Chondrocyte (in vitro differentiated cells): Measurements from ENCODE around the gene TRIM9. TPM values are rescaled to one million over a fixed set of nuclear protein-coding genes. Genes with fewer than 3 reads are reported as not detected.

ENCODE experiments used
- DNase-seq: peaks from one replicate; pipeline ENCODE4 v3.0.0; 2021; ENCODE audit warnings: mixed read lengths, low spot score
- H3K27ac Mint-ChIP-seq: one replicate; pipeline ENCODE4 v1.8.0; 2021; ENCODE audit warnings: mild to moderate bottlenecking, moderate library complexity, mixed read lengths; ENCODE audit not compliant: unreplicated experiment
- H3K27me3 Mint-ChIP-seq: 2 replicates; pipeline ENCODE4 v1.8.0; 2021; ENCODE audit warnings: low read depth, mixed read lengths
- H3K36me3 Mint-ChIP-seq: 2 replicates; pipeline ENCODE4 v1.8.0; 2021; ENCODE audit warnings: low read depth, mixed read lengths
- H3K4me1 Mint-ChIP-seq: 2 replicates; pipeline ENCODE4 v1.8.0; 2021; ENCODE audit warnings: low read depth, mild to moderate bottlenecking, mixed read lengths
- H3K4me3 Mint-ChIP-seq: one replicate; pipeline ENCODE4 v1.8.0; 2021; ENCODE audit warnings: mild to moderate bottlenecking, moderate library complexity, mixed read lengths; ENCODE audit not compliant: unreplicated experiment
- H3K9me3 Mint-ChIP-seq: 2 replicates; pipeline ENCODE4 v1.8.0; 2021; ENCODE audit warnings: low read depth, mixed read lengths
- total RNA-seq: library from RNA; stranded (reverse); gene quantifications from 3 replicates; pipeline ENCODE4 v1.2.1, GENCODE V29; 2021
- TF ChIP-seq, protein P1 (sequence below): fragments of 200-600 bp; sonication (generic); IDR thresholded peaks from 2 replicates; pipeline ENCODE4 v1.5.0; 2021; ENCODE audit warnings: antibody characterized with exemption, mild to moderate bottlenecking, moderate library complexity

TRIM9 gene
- total RNA-seq, 1 donor from 2014 or later, result 15.5 TPM

DNA sequence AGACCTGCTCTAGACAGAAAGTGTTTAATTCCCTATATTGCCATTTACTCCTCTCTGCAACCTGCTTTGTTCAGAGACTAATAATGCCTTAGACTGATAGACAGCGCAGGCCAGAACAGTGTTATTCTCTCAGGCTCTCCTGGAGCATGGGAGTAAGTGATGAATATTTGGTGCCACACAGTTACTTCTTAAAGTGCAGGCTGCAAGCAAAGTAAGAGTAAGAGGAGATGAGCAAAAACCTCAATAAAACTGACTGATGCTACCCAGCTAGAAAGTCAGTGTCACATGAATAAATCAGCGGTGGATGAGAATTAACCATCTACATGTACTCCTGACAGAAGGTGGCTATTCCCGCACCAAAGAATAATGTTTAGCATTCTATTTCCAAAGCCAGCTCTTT lies 9.9 kb downstream of the TRIM9 start:
- DNase-seq, result no peak
- no peaks in the 10 kb centered on the region for H3K9me3 Mint-ChIP-seq
- no peak overlapping the region for H3K27ac Mint-ChIP-seq
- peaks cover 4% of the 10 kb centered on the region for H3K36me3 Mint-ChIP-seq
- peaks cover 38% of the 10 kb centered on the region for H3K4me1 Mint-ChIP-seq
- TF ChIP-seq, protein P1, sequence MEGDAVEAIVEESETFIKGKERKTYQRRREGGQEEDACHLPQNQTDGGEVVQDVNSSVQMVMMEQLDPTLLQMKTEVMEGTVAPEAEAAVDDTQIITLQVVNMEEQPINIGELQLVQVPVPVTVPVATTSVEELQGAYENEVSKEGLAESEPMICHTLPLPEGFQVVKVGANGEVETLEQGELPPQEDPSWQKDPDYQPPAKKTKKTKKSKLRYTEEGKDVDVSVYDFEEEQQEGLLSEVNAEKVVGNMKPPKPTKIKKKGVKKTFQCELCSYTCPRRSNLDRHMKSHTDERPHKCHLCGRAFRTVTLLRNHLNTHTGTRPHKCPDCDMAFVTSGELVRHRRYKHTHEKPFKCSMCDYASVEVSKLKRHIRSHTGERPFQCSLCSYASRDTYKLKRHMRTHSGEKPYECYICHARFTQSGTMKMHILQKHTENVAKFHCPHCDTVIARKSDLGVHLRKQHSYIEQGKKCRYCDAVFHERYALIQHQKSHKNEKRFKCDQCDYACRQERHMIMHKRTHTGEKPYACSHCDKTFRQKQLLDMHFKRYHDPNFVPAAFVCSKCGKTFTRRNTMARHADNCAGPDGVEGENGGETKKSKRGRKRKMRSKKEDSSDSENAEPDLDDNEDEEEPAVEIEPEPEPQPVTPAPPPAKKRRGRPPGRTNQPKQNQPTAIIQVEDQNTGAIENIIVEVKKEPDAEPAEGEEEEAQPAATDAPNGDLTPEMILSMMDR, result no peak
- H3K4me3 Mint-ChIP-seq, result no peak overlapping the region
- no peaks in the 10 kb centered on the region for H3K27me3 Mint-ChIP-seq

- H3K27me3 Mint-ChIP-seq, result no peaks in the 10 kb centered on the region
- H3K27ac Mint-ChIP-seq, result no peak overlapping the region
- no peaks in the 10 kb centered on the region for H3K9me3 Mint-ChIP-seq
- TF ChIP-seq, protein P1, result no peak
- peaks cover 38% of the 10 kb centered on the region for H3K4me1 Mint-ChIP-seq
- no peak for DNase-seq
- H3K36me3 Mint-ChIP-seq, result peaks cover 4% of the 10 kb centered on the region
- no peak overlapping the region for H3K4me3 Mint-ChIP-seq
These were observed 10.4 kb downstream of the TRIM9 start for GRCh38 chr14:51084507-51084906.

- TF ChIP-seq, protein P1, result no peak
- Mint-ChIP-seq H3K36me3 (peaks cover 4% of the 10 kb centered on the region), H3K9me3 (no peaks in the 10 kb centered on the region), H3K27ac (no peak overlapping the region), H3K4me3 (no peak overlapping the region), H3K27me3 (no peaks in the 10 kb centered on the region), H3K4me1 (peaks cover 33% of the 10 kb centered on the region)
- no peak for DNase-seq
These were observed 12.6 kb downstream of the TRIM9 start for GRCh38 chr14:51082349-51082748.

- Mint-ChIP-seq H3K4me1 (peaks cover 26% of the 10 kb centered on the region), H3K36me3 (peaks cover 4% of the 10 kb centered on the region), H3K4me3 (no peak overlapping the region), H3K9me3 (no peaks in the 10 kb centered on the region), H3K27me3 (no peaks in the 10 kb centered on the region), H3K27ac (no peak overlapping the region)
- TF ChIP-seq, protein P1, result no peak
- no peak for DNase-seq
These were observed 13.2 kb downstream of the TRIM9 start for GRCh38 chr14:51081712-51082111.

DNA sequence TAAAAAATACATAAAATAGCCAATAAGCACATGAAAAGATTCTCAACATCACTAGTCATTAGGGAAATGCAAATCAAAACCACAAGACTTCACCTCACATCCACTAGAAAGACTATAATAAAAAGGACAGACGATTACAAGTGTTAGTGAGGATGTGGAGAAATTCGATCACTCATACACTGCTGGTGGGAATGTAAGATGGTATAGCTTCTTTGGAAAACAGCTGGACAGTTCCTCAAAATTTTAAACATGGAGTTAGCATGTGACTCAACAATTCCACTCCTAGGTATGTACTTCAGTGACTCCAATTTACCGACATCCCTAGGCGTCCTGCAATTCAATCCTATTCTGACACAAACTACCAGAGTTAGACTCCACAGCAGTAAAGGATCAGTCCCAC lies 13.7 kb downstream of the TRIM9 start:
- no peak overlapping the region for H3K27ac Mint-ChIP-seq
- H3K27me3 Mint-ChIP-seq, result no peaks in the 10 kb centered on the region
- H3K4me3 Mint-ChIP-seq, result no peak overlapping the region
- H3K36me3 Mint-ChIP-seq, result peaks cover 2% of the 10 kb centered on the region
- TF ChIP-seq, protein P1, result no peak
- H3K4me1 Mint-ChIP-seq, result peaks cover 22% of the 10 kb centered on the region
- no peak for DNase-seq
- H3K9me3 Mint-ChIP-seq, result no peaks in the 10 kb centered on the region
